GM19463 (cell line): ENCODE measurements around the gene INPP5K.
"Not testable (repeated sequence)": the region's sequence is repeated elsewhere in the genome, so short reads cannot be mapped to it uniquely, and the experiment has no call there.

Experiments used
- ATAC-seq: cut with Tn5 transposase; IDR thresholded peaks from one replicate; pipeline ENCODE4 v1.9.1; 2021; ENCODE audit warnings: mild to moderate bottlenecking, moderate library complexity; ENCODE audit not compliant: unreplicated experiment

The INPP5K gene

GRCh38 chr17:1548032-1548431, 31.6 kb upstream of the INPP5K start:
- no peak for ATAC-seq

DNA sequence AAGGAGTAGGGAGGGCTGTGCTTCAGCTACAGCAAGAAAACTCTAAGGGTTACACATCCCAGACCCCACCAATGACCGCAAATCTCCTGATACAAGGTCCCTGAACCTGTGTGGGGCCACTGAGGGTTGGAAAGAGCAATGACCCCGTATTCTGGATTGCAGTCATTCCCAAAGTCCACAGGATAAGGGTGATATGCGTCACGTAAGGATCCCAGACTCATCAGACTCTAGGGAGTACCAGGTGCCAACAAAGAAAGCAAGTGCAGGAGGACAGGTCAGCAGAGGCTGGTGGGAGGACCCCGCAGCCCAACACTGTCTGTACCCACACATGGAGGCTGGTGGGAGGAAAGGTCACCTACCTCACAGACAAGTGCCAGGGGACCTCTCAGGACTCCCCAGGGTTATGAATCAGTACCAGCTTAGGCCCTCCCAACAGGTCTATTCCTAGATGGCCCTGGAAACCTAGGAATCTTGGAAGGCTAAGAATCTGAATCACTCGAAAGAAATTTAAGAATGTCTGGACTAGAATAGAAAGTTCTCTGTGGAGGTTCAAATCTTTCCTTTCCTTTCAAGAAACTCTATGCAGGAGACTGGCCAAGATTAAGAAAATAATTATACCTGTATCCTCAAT, 30.0 kb upstream of the INPP5K start:
- no peak for ATAC-seq

GRCh38 chr17:1545618-1546017, 29.2 kb upstream of the INPP5K start:
- ATAC-seq, result no peak

GRCh38 chr17:1542316-1542715, 25.9 kb upstream of the INPP5K start:
- ATAC-seq, result no peak

GRCh38 chr17:1541367-1541904, 25.0 kb upstream of the INPP5K start:
- ATAC-seq, result no peak

DNA sequence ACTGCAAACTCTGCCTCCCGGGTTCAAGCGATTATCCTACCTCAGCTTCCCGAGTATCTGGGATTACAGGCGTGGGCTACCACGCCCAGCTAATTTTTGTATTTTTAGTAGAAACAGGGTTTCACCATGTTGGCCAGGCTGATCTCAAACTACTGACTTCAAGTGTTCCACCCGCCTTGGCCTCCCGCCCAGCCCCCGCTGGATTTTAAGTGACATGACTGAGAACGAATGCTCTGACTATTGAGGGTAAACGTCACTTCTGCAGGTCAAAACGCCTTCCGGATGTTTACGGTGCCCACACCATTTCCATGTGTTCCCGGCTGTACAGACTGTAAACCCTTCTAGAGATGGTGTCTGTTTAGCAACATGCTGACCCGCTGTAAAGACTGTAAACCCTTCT, 23.4 kb upstream of the INPP5K start:
- no peak for ATAC-seq

GRCh38 chr17:1535737-1536136, 19.3 kb upstream of the INPP5K start:
- no peak for ATAC-seq

- no peak for ATAC-seq
Observed at GRCh38 chr17:1533661-1534325, 17.4 kb upstream of the INPP5K start.

DNA sequence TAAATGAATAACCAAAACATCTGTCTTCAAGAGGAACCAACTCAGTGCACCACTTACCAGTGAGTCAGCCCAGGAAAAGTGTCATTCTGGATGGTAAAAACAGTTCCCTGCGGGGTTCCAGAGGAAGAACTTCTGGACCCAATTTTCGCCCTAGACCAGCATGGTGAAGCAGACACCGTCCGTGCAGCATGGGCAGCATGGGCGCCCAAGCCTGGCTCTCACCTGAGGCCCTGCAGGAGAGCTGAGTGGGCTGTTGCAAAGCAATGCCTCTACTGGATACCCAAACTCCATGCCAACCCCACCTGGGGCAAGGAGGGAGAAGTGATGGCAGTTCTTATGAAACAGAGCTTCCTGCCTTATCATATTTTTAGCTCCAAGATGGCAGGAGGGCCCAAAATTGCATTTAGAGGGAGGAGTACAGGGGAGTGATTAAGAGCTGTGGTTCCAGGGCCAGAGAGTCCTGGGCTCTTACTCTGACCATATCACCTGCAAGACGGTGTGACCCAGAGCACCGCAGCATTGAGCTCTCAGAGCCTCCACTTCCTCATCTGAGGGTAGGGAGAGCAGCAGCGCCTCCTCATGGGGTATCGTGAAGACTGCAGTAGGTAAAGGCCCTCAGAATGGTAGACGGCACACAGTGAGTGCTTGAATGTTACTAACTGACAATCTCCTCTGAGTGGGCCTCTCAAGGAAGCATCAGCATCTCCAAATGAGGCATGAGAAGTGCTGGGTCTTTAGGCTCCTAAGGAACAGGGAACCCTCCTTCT, 16.6 kb upstream of the INPP5K start:
- no peak for ATAC-seq

GRCh38 chr17:1529863-1530262, 13.5 kb upstream of the INPP5K start:
- ATAC-seq, result no peak

DNA sequence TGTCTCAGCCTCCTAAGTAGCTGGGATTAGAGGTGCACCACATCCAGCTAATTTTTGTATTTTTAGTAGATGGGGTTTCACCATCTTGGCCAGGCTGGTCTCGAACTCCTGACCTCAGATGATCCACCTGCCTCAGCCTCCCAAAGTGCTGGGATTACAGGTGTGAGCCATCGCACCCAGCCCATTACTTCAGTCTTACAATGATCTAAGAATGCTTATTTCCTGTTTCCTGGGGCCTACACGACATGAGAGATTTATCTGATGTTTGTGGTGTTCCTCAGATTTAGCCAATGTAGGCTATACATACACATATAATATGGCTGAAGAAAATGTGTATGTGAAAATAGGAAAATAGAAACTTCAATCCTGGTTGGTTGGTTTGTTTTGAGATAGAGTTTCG, 10.5 kb upstream of the INPP5K start:
- not testable (repeated sequence) for ATAC-seq

DNA sequence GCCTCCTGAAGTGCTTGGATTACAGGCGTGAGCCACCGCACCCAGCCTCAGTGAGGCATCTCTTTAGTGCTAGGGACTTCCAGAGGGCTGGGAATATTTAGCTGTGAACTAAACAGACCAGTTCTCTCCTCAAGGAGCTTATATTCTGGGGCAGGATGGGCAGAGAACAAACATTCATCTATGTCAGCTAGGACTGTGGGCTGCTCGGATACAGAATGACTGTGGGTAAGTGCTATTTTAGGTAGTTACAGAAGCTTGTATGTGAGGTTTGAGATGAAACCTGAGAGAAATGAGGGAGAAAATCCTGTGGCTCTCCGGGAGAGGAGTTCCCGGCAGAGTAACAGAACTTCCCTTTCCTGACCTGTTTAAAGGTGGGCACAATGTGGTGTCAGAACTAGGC, 6.2 kb upstream of the INPP5K start:
- no peak for ATAC-seq

DNA sequence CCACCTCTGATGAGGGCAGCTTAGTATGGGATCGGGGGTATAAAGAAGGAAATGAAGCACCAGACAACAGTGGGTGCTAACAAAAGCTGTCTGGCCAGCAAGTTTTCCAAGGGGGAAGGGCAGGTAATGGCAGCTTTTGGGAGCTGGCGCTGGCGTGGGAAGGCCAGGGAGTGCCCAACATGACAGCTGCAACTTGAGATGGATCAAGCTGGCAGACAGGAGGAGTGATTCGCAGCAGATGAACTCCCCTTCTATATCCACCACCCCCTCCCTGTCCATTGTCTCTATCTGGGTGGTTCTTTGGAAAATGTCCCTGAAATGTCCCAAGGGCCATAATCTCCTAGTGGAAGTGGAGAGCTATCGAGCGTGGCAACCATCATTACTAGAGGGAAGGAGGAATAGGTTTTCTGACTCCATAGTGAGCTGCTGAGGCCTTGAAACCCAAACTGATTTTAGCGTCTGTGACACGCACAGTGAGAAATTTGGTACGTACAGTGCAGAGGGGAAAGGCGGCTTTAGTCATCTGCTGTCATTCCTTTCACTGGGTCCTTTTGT, 4.8 kb upstream of the INPP5K start:
- ATAC-seq, result no peak

DNA sequence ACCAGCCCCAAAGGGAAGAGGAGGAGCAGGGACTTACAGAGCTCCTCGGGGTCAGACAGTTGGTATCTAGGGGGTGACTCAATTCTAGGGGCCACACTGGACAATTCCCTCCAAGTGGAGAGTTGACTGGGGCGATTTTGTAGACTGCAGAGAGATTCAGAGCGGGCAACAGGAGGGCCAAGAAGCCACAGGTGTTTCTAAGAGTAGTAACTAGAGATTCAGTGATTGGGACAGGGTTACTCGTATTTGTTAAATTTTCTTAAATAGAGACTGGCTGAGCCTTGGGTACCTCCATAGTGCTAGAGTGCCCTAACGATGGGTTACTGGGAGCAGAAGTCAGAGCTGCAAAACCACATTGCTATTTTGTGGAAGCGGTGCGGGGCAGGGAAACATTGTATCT, 3.3 kb upstream of the INPP5K start:
- no peak for ATAC-seq

DNA sequence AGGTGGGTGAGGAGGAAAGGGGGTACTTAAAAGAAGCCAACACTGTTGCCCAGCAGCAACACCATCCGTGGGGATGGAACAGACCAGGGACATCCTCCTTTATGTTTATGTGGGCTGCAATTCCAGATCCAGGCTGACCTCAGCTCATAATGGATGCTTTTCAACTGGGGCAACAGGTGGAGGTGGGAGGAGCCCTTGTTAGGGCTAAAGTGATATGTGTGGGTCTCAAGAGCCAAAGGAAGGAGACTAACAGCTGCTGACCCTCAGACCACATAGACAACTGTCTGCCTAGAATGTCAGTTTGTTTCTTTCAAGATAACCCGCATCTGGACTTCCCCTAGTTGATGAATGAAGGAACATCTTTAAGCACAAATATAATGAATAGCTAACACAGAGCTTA, 2.0 kb upstream of the INPP5K start:
- ATAC-seq, result no peak

GRCh38 chr17:1515640-1516387, 598 bp downstream of the INPP5K start:
- no peak for ATAC-seq

GRCh38 chr17:1512351-1512750, 4.1 kb downstream of the INPP5K start:
- ATAC-seq, result no peak

GRCh38 chr17:1511756-1512321, 4.6 kb downstream of the INPP5K start:
- ATAC-seq, result no peak

- no peak for ATAC-seq
Observed at GRCh38 chr17:1511290-1511689, 5.1 kb downstream of the INPP5K start.

- no peak for ATAC-seq
Observed at GRCh38 chr17:1509290-1509881, 7.0 kb downstream of the INPP5K start.
